GM19023 (cell line): Measurements from ENCODE around the gene CTNNA3.

Experiments used
- ATAC-seq: cut with Tn5 transposase; IDR thresholded peaks from one replicate; pipeline ENCODE4 v1.9.1; 2021; ENCODE audit warnings: mild to moderate bottlenecking, moderate library complexity; ENCODE audit not compliant: unreplicated experiment

CTNNA3 gene

DNA sequence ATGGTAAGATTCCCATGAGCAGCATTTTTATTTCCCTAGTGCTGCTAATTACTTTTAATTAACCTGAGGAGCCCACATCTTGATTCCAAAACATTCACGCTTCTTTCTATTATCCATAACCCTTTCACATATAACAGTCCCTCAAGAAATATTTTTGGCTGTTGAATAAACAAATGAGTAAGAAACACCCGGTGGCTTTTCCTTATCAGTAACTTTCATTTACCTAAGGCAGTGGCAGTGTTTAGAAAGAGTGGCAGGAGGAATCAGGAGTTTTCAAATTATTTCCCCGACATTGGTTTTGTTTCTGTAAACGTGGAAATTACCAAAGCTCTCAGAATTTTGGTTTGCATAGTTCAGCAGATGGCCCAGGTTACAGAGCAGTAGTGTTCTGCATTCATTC is 1785.8 kb downstream of the CTNNA3 start:
- ATAC-seq: no peak

DNA sequence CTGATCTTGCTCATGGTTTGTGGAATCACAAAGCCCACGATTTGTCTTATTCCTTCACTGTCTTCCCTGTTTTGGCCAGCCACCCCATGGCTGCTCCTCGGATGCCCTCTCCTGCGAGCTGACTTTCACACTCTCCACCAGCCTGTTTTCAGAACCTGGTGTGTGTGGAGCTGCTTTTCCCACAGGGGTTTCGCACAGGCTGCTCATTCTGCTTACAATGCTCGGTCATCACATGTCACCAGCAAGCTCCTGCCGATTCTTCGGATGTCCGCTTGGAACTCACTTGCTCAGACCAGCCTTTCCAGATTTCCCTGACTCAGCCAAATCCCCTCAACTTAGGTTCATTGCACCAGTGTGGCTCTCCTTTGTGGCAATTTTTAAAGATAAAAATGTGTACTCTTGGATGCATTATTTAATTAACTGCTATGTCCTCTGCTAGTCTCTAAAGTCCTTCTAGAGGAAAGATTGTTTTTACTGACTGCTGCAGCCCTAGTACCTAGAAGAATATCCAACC is 1788.7 kb downstream of the CTNNA3 start:
- ATAC-seq: no peak

DNA sequence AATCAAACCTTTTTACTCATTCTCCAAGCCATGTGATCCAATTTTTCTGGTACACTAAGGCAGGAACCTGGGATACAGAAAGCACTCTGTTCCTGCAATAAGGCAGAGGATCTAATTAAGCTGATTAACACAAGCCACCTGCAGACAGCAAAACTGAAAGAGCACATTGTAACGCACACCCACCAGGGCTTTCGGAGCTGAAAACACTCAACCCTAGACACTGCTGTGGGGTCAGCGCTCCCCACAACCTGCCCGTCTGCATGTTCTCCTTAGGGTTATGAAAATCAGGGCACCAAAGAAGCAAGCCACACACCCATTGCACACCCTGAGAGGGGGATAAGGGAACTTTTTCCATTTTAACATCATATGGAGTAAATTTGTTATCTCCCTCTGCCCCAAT is 1792.4 kb downstream of the CTNNA3 start:
- ATAC-seq: no peak

- ATAC-seq: no peak
Observed at GRCh38 chr10:65900271-65900670, 1795.7 kb downstream of the CTNNA3 start.

DNA sequence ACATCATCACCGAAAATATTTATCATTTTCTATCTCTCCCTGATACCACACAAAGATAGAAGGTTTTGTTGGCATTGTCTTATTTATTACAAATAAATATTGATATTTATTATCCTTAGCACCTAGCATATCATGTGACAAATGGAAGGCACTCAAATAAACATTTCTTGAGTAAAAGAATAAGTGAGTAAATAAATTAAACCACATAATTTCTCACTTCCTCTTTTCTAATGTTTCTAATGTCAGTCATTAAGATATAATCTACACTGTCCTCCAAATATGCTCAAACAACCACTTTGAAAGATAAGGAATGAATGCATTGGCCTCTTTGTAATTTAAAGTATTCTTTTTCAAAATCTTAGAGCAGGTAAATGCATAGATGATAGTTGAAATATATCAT is 1797.9 kb downstream of the CTNNA3 start:
- no peak for ATAC-seq

DNA sequence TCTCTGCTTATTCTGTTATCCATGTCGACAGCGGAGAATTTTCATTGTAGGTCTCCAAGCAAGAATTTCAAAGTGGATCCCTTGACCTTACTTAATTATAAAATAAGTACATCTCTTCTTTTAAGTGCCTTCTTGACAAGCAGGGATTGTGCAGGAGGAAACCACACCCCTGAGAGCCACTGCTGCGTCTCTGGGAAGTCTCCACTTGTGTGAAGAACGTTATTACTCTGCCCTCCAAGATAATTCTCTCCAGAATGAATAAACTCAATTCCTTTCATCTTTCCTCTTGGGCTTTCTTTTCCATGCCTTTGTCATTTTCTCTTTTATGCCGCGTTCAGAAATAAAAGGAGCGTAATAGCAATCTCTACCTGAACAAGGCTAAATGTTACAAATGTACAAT is 1801.0 kb downstream of the CTNNA3 start:
- ATAC-seq: no peak

- ATAC-seq: no peak
Observed at GRCh38 chr10:65894379-65894778, 1801.6 kb downstream of the CTNNA3 start.

- ATAC-seq: no peak
Observed at GRCh38 chr10:65893676-65894075, 1802.3 kb downstream of the CTNNA3 start.

DNA sequence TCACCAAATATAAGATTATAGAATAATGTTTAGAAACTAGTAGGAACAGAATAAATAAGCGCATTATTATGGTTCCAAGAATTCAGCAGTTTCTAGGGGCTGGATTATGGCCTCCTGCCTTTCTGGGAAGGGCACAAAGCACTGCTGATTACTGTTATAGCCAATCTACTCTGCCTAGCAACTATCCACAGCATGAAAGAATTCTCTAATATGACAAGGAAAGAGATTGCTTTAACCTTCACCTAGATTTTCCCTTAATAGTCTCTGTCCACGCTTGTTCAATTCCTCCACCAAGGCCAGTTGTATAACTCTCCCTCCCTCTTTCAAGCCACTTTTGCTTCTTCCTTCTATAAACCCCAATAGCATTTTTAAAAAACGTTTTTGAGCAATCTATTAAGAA is 1803.7 kb downstream of the CTNNA3 start:
- ATAC-seq: no peak

DNA sequence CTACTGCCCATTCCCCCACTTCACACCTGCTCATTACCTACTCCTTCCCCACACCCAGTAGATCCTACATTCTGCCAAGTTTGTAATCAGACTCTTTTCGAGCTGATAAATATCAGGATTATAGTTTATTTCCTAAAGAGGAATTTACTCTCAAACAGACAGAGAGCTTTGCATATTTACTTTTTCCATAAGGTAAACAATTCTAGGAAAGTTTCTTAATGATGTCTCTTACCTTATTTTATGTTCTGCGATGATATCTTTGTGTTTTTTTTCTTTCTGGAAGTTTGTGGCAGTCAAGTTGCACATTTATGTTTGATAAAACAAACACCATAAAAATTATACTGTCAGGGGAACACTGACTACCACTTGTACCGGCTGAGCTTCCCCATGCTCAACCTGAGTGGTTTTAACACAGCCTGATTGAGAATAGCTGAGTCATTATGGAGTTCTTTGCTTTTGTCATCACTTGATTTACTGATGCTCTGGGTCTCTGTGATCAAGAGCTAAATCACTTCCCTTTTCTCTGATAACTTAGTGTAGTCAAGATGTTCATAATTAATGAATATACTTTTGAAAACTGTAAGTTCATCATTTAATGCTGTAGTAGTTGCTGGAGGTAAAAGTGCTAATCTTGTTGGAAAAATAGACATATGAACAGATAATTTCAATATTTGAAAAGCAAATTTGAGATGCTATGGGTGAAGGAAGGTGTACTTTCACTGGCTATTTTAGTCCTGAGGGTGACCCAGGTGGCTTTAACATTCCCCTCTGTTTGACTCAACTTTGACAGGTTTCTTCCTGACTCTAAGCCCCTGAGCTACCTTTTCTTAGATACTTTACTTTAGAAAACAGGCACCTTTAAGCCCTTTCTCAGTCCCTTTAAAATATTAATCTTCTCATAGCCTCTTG is 1804.7 kb downstream of the CTNNA3 start:
- peak; percentile 87 for ATAC-seq

- ATAC-seq: no peak
Observed at GRCh38 chr10:65864529-65864928, 1831.5 kb downstream of the CTNNA3 start.

DNA sequence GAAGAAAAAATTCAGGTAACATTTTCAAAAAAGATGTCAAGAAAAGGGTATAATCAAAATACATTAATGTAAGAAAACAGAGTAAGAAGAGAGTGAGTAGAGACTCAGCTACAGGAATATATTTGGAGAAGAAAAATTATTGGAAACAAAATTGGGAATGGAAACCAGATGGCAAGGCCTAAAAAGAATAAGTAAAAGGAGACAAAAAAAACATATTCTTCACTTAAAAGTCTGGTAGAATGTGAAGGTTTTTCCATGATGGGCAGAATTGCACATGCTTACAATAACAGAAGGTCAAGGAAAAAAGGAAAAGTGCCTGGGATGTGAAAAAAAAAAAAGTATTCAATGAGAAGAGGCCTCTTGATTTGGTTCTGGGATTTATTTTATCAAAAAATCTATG is 1832.0 kb downstream of the CTNNA3 start:
- no peak for ATAC-seq
